Smooth muscle cell (in vitro differentiated cells): ENCODE results near the gene ZIC4. TPM values are rescaled to one million over a fixed set of nuclear protein-coding genes. Genes with fewer than 3 reads are reported as not detected.
A peak's percentile ranks its signal among the peaks of the same experiment; 100 is the strongest.

ENCODE experiments used
- DNase-seq: peaks from one replicate; lab custom pipeline; 2025; ENCODE audit not compliant: unreplicated experiment; lab: John Stamatoyannopoulos, UW
- H2AFZ ChIP-seq: fragments of 200-600 bp; sonication (generic); 2 replicates; pipeline ENCODE4 v1.6.0; 2016; ENCODE audit warnings: antibody characterized with exemption, low read depth, mild to moderate bottlenecking
- H3F3A ChIP-seq: fragments of 200-600 bp; sonication (generic); 2 replicates; pipeline ENCODE4 v1.6.0; 2017; ENCODE audit warnings: antibody characterized with exemption, low read depth
- H3K27ac ChIP-seq: fragments of 200-600 bp; sonication (generic); 2 replicates; pipeline ENCODE4 v1.5.1; 2016; ENCODE audit warnings: low read depth, mild to moderate bottlenecking
- H3K27me3 ChIP-seq: fragments of 200-600 bp; sonication (generic); 2 replicates; pipeline ENCODE4 v1.6.1; 2016; ENCODE audit warnings: low read depth, mild to moderate bottlenecking
- H3K36me3 ChIP-seq: fragments of 200-600 bp; sonication (generic); 2 replicates; pipeline ENCODE4 v1.5.1; 2016; ENCODE audit warnings: low read depth
- H3K4me1 ChIP-seq: fragments of 200-600 bp; sonication (generic); 2 replicates; pipeline ENCODE4 v1.5.1; 2016; ENCODE audit warnings: low read depth
- H3K4me2 ChIP-seq: fragments of 200-600 bp; sonication (generic); 2 replicates; pipeline ENCODE4 v1.6.0; 2016; ENCODE audit warnings: mild to moderate bottlenecking
- H3K4me3 ChIP-seq: fragments of 200-600 bp; sonication (generic); 2 replicates; pipeline ENCODE4 v1.5.1; 2016; ENCODE audit warnings: mild to moderate bottlenecking
- H3K79me2 ChIP-seq: fragments of 200-600 bp; sonication (generic); 2 replicates; pipeline ENCODE4 v1.6.0; 2016; ENCODE audit warnings: low read depth, mild to moderate bottlenecking
- H3K9ac ChIP-seq: fragments of 200-600 bp; sonication (generic); 2 replicates; pipeline ENCODE4 v1.6.0; 2016; ENCODE audit warnings: low read depth
- H3K9me3 ChIP-seq: fragments of 200-600 bp; sonication (generic); replicated peaks from 2 replicates; pipeline ENCODE4 v1.5.1; 2016; ENCODE audit warnings: low read depth
- H4K20me1 ChIP-seq: fragments of 200-600 bp; sonication (generic); 2 replicates; pipeline ENCODE4 v1.6.0; 2016; ENCODE audit warnings: low read depth
- CTCF ChIP-seq: fragments of 200-600 bp; sonication (generic); IDR thresholded peaks from 2 replicates; pipeline ENCODE4 v1.5.1; 2017; ENCODE audit warnings: borderline replicate concordance, mild to moderate bottlenecking, antibody characterized with exemption; ENCODE audit not compliant: insufficient read depth, poor library complexity, severe bottlenecking
- WGBS: methylation state at CpG from one replicate; pipeline ENCODE4 v1.1.7; 2016; ENCODE audit warnings: low lambda C conversion rate; 5-methylcytosine and 5-hydroxymethylcytosine counted together
- polyA plus RNA-seq: library from polyadenylated mRNA; unstranded; fragments of >200 nt; fragmentation: Nextera tagmentation; extraction: Ambion mirVana; gene quantifications from 2 replicates; pipeline ENCODE4 v1.2.1, GENCODE V29; 2016
- total RNA-seq: library from RNA; depleted of rRNA; stranded (reverse); fragments of >200 nt; gene quantifications from 2 replicates; pipeline ENCODE4 v1.2.3, GENCODE V29; 2014

ZIC4 gene
- total and polyA plus RNA-seq, 2 experiments from 2014 or later = not detected

GRCh38 chr3:147360646-147361453, 45.5 kb downstream of the ZIC4 start:
- WGBS = 10% methylated on average over 21 of the region's 21 CpGs
- H2AFZ ChIP-seq = no peak overlapping the region
- no peaks in the 10 kb centered on the region for H3K9me3 ChIP-seq
- no peak overlapping the region for H3K4me2 ChIP-seq
- H3K27me3 ChIP-seq = peaks cover 100% of the 10 kb centered on the region
- no peaks in the 10 kb centered on the region for H3K36me3 ChIP-seq
- no peak for DNase-seq
- H3K27ac ChIP-seq = no peak overlapping the region
- H3K79me2 ChIP-seq = no peaks in the 10 kb centered on the region
- H3K9ac ChIP-seq = no peak overlapping the region
- TF ChIP-seq CTCF = no peak
- H3K4me1 ChIP-seq = peaks cover 16% of the 10 kb centered on the region
- no peak overlapping the region for H3K4me3 ChIP-seq
- H4K20me1 ChIP-seq = no peaks in the 10 kb centered on the region
- no peaks in the 10 kb centered on the region for H3F3A ChIP-seq

- no peaks in the 10 kb centered on the region for H3K79me2 ChIP-seq
- WGBS = 22% methylated on average over 5 of the region's 5 CpGs
- no peaks in the 10 kb centered on the region for H3F3A ChIP-seq
- no peak overlapping the region for H3K4me3 ChIP-seq
- no peak for DNase-seq
- no peak overlapping the region for H2AFZ ChIP-seq
- no peak overlapping the region for H3K9ac ChIP-seq
- H4K20me1 ChIP-seq = no peaks in the 10 kb centered on the region
- H3K4me1 ChIP-seq = peaks cover 24% of the 10 kb centered on the region
- H3K9me3 ChIP-seq = no peaks in the 10 kb centered on the region
- H3K36me3 ChIP-seq = no peaks in the 10 kb centered on the region
- no peak for TF ChIP-seq CTCF
- peaks cover 100% of the 10 kb centered on the region for H3K27me3 ChIP-seq
- no peak overlapping the region for H3K27ac ChIP-seq
- no peak overlapping the region for H3K4me2 ChIP-seq
Measured at GRCh38 chr3:147360051-147360439, 46.3 kb downstream of the ZIC4 start.

- Histone ChIP-seq H4K20me1 (no peaks in the 10 kb centered on the region), H3F3A (no peaks in the 10 kb centered on the region), H3K4me3 (no peak overlapping the region), H3K4me1 (peaks cover 24% of the 10 kb centered on the region), H3K4me2 (peak overlapping the region; percentile 38), H3K79me2 (no peaks in the 10 kb centered on the region), H2AFZ (no peak overlapping the region), H3K27ac (no peak overlapping the region), H3K27me3 (peaks cover 100% of the 10 kb centered on the region), H3K36me3 (no peaks in the 10 kb centered on the region), H3K9ac (no peak overlapping the region), H3K9me3 (no peaks in the 10 kb centered on the region)
- DNase-seq = no peak
- no peak for TF ChIP-seq CTCF
- 6% methylated on average over 45 of the region's 45 CpGs for WGBS
Measured at GRCh38 chr3:147359177-147360050, 46.9 kb downstream of the ZIC4 start.
